ENCODE results near the gene OIT3.

DNA sequence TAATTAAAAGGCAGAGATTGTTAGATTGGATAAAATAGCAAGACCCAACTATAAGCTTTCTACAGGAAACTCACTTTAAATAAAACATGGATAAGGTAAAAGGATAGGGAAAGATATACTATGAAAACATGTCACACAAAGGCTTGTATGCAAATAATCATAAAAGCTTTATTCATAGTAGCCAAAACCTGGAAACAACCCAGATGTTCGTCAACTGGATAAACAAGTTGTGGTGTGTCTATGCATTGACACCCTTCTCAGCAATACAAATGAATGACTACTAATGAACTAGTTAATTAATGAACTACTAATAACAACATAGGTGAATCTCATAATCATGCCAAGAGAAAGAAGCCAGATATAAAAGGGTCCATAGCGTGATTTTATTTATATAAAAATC lies 37.7 kb upstream of the OIT3 start:
- TF ChIP-seq EP300 (IDR thresholded peaks at IDR 0.05) (no peak), POLR2A (IDR thresholded peaks at IDR 0.05) (no peak)
- TF ChIP-seq, protein P1, sequence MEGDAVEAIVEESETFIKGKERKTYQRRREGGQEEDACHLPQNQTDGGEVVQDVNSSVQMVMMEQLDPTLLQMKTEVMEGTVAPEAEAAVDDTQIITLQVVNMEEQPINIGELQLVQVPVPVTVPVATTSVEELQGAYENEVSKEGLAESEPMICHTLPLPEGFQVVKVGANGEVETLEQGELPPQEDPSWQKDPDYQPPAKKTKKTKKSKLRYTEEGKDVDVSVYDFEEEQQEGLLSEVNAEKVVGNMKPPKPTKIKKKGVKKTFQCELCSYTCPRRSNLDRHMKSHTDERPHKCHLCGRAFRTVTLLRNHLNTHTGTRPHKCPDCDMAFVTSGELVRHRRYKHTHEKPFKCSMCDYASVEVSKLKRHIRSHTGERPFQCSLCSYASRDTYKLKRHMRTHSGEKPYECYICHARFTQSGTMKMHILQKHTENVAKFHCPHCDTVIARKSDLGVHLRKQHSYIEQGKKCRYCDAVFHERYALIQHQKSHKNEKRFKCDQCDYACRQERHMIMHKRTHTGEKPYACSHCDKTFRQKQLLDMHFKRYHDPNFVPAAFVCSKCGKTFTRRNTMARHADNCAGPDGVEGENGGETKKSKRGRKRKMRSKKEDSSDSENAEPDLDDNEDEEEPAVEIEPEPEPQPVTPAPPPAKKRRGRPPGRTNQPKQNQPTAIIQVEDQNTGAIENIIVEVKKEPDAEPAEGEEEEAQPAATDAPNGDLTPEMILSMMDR (IDR thresholded peaks at IDR 0.05) = no peak

Measured in tibial nerve (tissue), 4 donors.